Liver (tissue), 3 donors: Measurements from ENCODE around the gene C1QL3.

Experiments
- CTCF ChIP-seq: fragments of 150-350 bp; IDR thresholded peaks from 2 replicates; pipeline ENCODE4 v1.5.1; 2017; ENCODE audit warnings: improper control_type of control experiment, low read depth, low read length; ENCODE audit not compliant: missing input control
- GABPA ChIP-seq, 2 donors: IDR thresholded peaks in 1 of 2; conservative IDR thresholded peaks in 1 of 2; 2 replicates each; pipeline ENCODE4 v1.6.1; 2016; ENCODE audit warnings: antibody characterized with exemption in 2 of 2, mild to moderate bottlenecking in 1 of 2, moderate library complexity in 1 of 2
- TAF1 ChIP-seq: conservative IDR thresholded peaks from 2 replicates; pipeline ENCODE4 v1.6.1; 2016; ENCODE audit warnings: antibody characterized with exemption, mild to moderate bottlenecking
- YY1 ChIP-seq: IDR thresholded peaks from 2 replicates; pipeline ENCODE4 v1.6.1; 2016; ENCODE audit warnings: antibody characterized with exemption, mild to moderate bottlenecking
- donor health status: healthy.
- donor health status: healthy.

GRCh38 chr10:16497911-16498310 lies 23.8 kb downstream of the C1QL3 start:
- TF ChIP-seq TAF1 (no peak), YY1 (no peak), CTCF (no peak), GABPA (IDR thresholded peaks at IDR 0.05 in 1 of 2, conservative IDR thresholded peaks at IDR 0.05 in 1 of 2) (no peak)
